ENCODE measurements around the gene CARD11. TPM values are rescaled to one million over a fixed set of nuclear protein-coding genes. Genes with fewer than 3 reads are reported as not detected.
A peak's percentile ranks its signal among the peaks of the same experiment; 100 is the strongest.

Gene CARD11
- total RNA-seq, 2 donors from 2014 or later: 0.87 to 2.4 TPM

DNA sequence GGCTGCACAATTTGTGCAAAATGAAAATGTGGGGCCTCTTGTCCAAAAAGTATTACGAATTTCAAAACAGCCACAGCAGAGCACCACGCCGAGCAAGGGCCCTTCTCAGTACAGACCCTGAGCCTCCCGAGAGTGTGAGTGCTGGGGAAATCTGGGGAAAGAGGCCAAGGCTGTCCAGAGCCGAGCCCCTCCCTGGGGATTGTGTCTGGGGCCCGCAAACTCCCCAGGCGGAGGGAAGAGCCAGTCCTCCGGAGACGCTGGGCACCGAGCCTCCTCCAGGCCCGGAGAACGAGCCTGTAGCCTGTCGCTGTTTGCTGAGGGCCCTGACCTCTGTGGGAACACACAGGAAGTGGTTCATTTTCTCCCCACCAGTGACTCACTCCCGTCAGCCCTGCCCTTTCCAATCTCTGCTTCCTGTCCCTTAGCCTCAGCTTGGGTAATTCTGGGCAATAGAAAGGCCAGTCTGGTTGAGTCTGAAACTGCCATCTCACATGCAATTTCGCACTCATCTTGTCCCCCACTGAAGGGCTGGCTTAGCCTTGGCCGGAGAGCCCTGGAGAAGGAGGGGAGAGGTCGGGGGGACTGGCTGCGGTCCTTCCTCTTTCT is 180.1 kb downstream of the CARD11 start:
- H3K4me3 ChIP-seq: no peak overlapping the region
- no peaks in the 10 kb centered on the region for H3K9me3 ChIP-seq
- intact Hi-C loops (cut with DNase I): loop anchor here (10.0 kb wide), 1 partner anchor 291 kb away; no protein-coding TSS in a partner anchor
- DNase-seq (ENCODE audit: low spot score): no peak
- 52% methylated on average over 17 of the region's 18 CpGs for WGBS
- peak overlapping the region; percentile 49 to 65 for H3K27ac ChIP-seq
- TF ChIP-seq, protein P1, sequence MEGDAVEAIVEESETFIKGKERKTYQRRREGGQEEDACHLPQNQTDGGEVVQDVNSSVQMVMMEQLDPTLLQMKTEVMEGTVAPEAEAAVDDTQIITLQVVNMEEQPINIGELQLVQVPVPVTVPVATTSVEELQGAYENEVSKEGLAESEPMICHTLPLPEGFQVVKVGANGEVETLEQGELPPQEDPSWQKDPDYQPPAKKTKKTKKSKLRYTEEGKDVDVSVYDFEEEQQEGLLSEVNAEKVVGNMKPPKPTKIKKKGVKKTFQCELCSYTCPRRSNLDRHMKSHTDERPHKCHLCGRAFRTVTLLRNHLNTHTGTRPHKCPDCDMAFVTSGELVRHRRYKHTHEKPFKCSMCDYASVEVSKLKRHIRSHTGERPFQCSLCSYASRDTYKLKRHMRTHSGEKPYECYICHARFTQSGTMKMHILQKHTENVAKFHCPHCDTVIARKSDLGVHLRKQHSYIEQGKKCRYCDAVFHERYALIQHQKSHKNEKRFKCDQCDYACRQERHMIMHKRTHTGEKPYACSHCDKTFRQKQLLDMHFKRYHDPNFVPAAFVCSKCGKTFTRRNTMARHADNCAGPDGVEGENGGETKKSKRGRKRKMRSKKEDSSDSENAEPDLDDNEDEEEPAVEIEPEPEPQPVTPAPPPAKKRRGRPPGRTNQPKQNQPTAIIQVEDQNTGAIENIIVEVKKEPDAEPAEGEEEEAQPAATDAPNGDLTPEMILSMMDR (IDR thresholded peaks at IDR 0.05): no peak
- no peak for TF ChIP-seq POLR2A (IDR thresholded peaks at IDR 0.05)
- peak; percentile 20 for TF ChIP-seq POLR2AphosphoS5 (IDR thresholded peaks at IDR 0.05)
- H3K27me3 ChIP-seq (replicated peaks; ENCODE audit: insufficient read depth): no peaks in the 10 kb centered on the region
- H3K36me3 ChIP-seq: no peaks in the 10 kb centered on the region
- H3K4me1 ChIP-seq (replicated peaks): no peaks in the 10 kb centered on the region

DNA sequence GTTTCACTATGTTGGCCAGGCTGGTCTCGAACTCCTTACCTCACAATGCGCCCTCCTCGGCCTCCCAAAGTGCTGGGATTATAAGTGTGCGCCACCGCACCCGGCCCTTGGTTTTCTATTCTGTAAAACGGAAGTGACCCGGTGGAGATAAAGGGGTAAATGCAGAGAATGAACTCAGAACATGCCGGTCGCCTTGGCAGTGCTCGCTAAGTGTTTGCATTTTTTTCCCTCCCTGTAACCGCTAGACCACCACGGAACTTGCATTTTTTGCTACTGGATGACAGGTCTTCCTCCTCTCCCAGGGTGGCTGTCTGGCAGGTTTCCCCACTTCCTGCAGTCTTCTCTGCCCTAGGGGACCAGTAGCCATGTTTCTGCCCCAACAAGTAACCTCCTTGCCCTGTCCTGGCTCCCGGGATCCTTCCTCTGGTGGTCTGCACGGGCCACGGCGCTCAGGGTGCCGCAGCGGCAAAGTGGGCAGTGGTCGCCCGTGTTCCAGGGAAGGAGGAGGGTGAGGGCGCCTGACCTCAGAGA is 180.8 kb downstream of the CARD11 start:
- intact Hi-C loops (cut with DNase I): loop anchor here (10.0 kb wide), 1 partner anchor 292 kb away; no protein-coding TSS in a partner anchor
- H3K36me3 ChIP-seq: no peaks in the 10 kb centered on the region
- 81% methylated on average over 22 of the region's 22 CpGs for WGBS
- no peak for DNase-seq (ENCODE audit: low spot score)
- no peak overlapping the region for H3K4me3 ChIP-seq
- H3K27me3 ChIP-seq (replicated peaks; ENCODE audit: insufficient read depth): no peaks in the 10 kb centered on the region
- no peak for TF ChIP-seq POLR2AphosphoS5 (IDR thresholded peaks at IDR 0.05)
- TF ChIP-seq, protein P1 (IDR thresholded peaks at IDR 0.05): no peak
- no peak for TF ChIP-seq POLR2A (IDR thresholded peaks at IDR 0.05)
- H3K27ac ChIP-seq: peak overlapping the region; percentile 49 to 65
- no peaks in the 10 kb centered on the region for H3K4me1 ChIP-seq (replicated peaks)
- no peaks in the 10 kb centered on the region for H3K9me3 ChIP-seq

DNA sequence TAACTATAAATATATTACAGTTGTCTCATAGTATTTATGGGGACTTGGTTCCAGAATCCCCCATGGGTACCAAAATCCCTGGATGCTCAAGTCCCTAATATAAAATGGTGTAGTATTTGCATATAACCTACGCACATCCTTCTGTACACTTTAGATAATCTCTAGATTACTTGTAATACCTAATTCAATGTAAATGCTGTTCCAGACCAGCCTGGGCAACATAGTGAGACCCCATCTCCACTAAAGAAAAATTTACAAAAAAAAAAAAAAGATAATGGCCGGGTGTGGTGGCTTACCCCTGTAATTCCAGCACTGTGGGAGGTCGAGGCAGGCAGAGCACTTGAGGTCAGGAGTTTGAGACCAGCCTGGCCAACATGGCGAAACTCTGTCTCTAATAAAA is 182.2 kb downstream of the CARD11 start:
- Histone ChIP-seq H3K36me3 (no peaks in the 10 kb centered on the region), H3K4me3 (no peak overlapping the region), H3K9me3 (no peaks in the 10 kb centered on the region), H3K4me1 (replicated peaks) (no peaks in the 10 kb centered on the region), H3K27me3 (replicated peaks; ENCODE audit: insufficient read depth) (no peaks in the 10 kb centered on the region), H3K27ac (no peak overlapping the region)
- no peak for DNase-seq (ENCODE audit: low spot score)
- intact Hi-C loops (cut with DNase I): loop anchor here (10.0 kb wide), 1 partner anchor 293 kb away; no protein-coding TSS in a partner anchor
- no peak for TF ChIP-seq POLR2A (IDR thresholded peaks at IDR 0.05)
- TF ChIP-seq, protein P1 (IDR thresholded peaks at IDR 0.05): no peak
- no peak for TF ChIP-seq POLR2AphosphoS5 (IDR thresholded peaks at IDR 0.05)
- whole genome bisulfite sequencing: 94% methylated on average over 4 of the region's 4 CpGs

DNA sequence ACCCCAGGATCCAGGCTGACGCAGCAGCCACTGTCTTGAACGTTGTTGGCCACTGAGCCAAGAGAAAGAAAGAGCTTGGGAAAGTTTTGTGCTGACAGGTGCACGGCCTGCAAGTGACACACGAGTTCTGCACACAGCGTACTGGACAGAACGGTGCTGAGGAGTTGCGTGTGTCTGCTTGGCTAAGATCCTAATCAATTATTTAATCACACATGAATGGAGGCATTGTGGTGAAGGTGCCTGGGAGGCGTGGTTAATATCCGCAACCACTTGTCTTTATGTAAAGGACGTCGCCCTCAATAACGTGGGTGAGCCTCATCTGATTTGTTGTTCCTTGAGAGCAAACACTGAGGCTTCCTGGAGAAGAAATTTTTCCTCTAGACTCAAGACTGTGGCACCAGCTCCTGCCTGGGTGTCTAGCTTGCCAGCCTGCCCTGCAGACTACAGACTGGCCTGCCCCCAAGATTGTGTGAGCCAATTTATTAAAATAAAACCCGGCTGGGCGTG is 183.0 kb downstream of the CARD11 start:
- Histone ChIP-seq H3K36me3 (no peaks in the 10 kb centered on the region), H3K4me3 (no peak overlapping the region), H3K9me3 (no peaks in the 10 kb centered on the region), H3K27me3 (replicated peaks; ENCODE audit: insufficient read depth) (no peaks in the 10 kb centered on the region), H3K4me1 (replicated peaks) (no peaks in the 10 kb centered on the region), H3K27ac (peak overlapping the region; percentile 23 to 29)
- peak; percentile 89 for DNase-seq (ENCODE audit: low spot score)
- TF ChIP-seq POLR2A (IDR thresholded peaks at IDR 0.05) (no peak), POLR2AphosphoS5 (IDR thresholded peaks at IDR 0.05) (peak; percentile 94)
- TF ChIP-seq, protein P1 (IDR thresholded peaks at IDR 0.05): no peak
- intact Hi-C loops (cut with DNase I): loop anchor here (10.0 kb wide), 1 partner anchor 294 kb away; no protein-coding TSS in a partner anchor
- WGBS: 46% methylated on average over 14 of the region's 14 CpGs
